ENCODE data around the gene FOCAD. TPM values are rescaled to one million over a fixed set of nuclear protein-coding genes. Genes with fewer than 3 reads are reported as not detected.

Gene FOCAD
- total RNA-seq, 1 experiment from 2014 or later, result 42.7 TPM

GRCh38 chr9:20725675-20726074 lies 41.6 kb downstream of the FOCAD start:
- Histone ChIP-seq H3K4me3 (ENCODE audit: low read depth, low read length, poor library complexity, severe bottlenecking) (no peak overlapping the region), H3K4me1 (ENCODE audit: insufficient read depth, low read length, poor library complexity, severe bottlenecking) (peaks cover 47% of the 10 kb centered on the region), H3K27ac (ENCODE audit: low read depth, low read length, poor library complexity, severe bottlenecking) (peak overlapping the region; percentile 52), H3K9me3 (ENCODE audit: low read depth, low read length, poor library complexity, severe bottlenecking) (no peaks in the 10 kb centered on the region), H3K36me3 (ENCODE audit: insufficient read depth, low read length, poor library complexity, severe bottlenecking) (peaks cover 17% of the 10 kb centered on the region), H3K27me3 (replicated peaks; ENCODE audit: insufficient read depth, low read depth, low read length, poor library complexity) (no peaks in the 10 kb centered on the region)
- intact Hi-C loops (cut with micrococcal nuclease; ENCODE audit: unreplicated experiment), result no loop called here
- no peak for DNase-seq (ENCODE audit: low spot score)
- ChIA-PET POLR2A (ENCODE audit: low non-redundant PET) (no interaction called here), CTCF (no interaction called here)
- no TSS peak for BruUV-seq (replicated peaks)
- TF ChIP-seq CTCF (conservative IDR thresholded peaks at IDR 0.05; ENCODE audit: low read depth, low read length) (no peak), EZH2 (IDR thresholded peaks at IDR 0.05; ENCODE audit: borderline replicate concordance, low read depth, low read length, poor library complexity, severe bottlenecking) (no peak)

DNA sequence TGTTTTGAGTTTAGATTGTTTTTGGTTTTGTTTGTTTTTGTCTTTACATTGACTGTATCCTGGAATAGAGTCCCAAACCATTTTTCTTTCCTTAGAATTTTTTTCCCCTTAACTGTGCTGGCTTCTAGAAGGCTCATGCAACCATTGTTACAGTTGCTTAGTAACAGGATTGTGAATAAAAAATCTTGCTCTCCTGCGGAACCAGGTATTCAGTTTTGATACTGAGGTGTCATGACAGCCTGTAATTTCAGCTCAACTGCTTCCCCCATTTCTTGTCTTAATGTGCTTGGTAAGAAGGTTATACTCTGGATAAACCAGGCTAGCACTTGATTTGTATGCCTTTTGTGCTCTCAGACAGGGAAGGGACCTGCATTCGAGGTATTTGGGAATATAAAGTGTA lies 42.1 kb downstream of the FOCAD start:
- POLR2A ChIA-PET (ENCODE audit: low non-redundant PET), result no interaction called here
- intact Hi-C loops (cut with micrococcal nuclease; ENCODE audit: unreplicated experiment), result no loop called here

GRCh38 chr9:20728493-20729220 lies 44.6 kb downstream of the FOCAD start:
- H3K27ac ChIP-seq (ENCODE audit: low read depth, low read length, poor library complexity, severe bottlenecking), result peak overlapping the region; percentile 66
- peak; percentile 82 for DNase-seq (ENCODE audit: low spot score)
- H3K9me3 ChIP-seq (ENCODE audit: low read depth, low read length, poor library complexity, severe bottlenecking), result no peaks in the 10 kb centered on the region
- no TSS peak for BruUV-seq (replicated peaks)
- no peak for TF ChIP-seq CTCF (conservative IDR thresholded peaks at IDR 0.05; ENCODE audit: low read depth, low read length)
- no peak for TF ChIP-seq EZH2 (IDR thresholded peaks at IDR 0.05; ENCODE audit: borderline replicate concordance, low read depth, low read length, poor library complexity, severe bottlenecking)
- H3K36me3 ChIP-seq (ENCODE audit: insufficient read depth, low read length, poor library complexity, severe bottlenecking), result peaks cover 7% of the 10 kb centered on the region
- ChIA-PET CTCF (no interaction called here), POLR2A (ENCODE audit: low non-redundant PET) (interaction anchor here (0.7 kb wide), 1 partner anchor 607 kb away, joined by 4 read pairs; no protein-coding TSS in a partner anchor)
- H3K4me3 ChIP-seq (ENCODE audit: low read depth, low read length, poor library complexity, severe bottlenecking), result no peak overlapping the region
- no peaks in the 10 kb centered on the region for H3K27me3 ChIP-seq (replicated peaks; ENCODE audit: insufficient read depth, low read depth, low read length, poor library complexity)
- intact Hi-C loops (cut with micrococcal nuclease; ENCODE audit: unreplicated experiment), result no loop called here
- H3K4me1 ChIP-seq (ENCODE audit: insufficient read depth, low read length, poor library complexity, severe bottlenecking), result peaks cover 55% of the 10 kb centered on the region

More for the DNA sequence above, 42.1 kb downstream of the FOCAD start:
- BruUV-seq (replicated peaks), result no TSS peak
- H3K9me3 ChIP-seq (ENCODE audit: low read depth, low read length, poor library complexity, severe bottlenecking), result no peaks in the 10 kb centered on the region
- peak overlapping the region; percentile 52 for H3K27ac ChIP-seq (ENCODE audit: low read depth, low read length, poor library complexity, severe bottlenecking)
- H3K4me3 ChIP-seq (ENCODE audit: low read depth, low read length, poor library complexity, severe bottlenecking), result no peak overlapping the region
- CTCF ChIA-PET, result no interaction called here
- no peak for DNase-seq (ENCODE audit: low spot score)
- peaks cover 12% of the 10 kb centered on the region for H3K36me3 ChIP-seq (ENCODE audit: insufficient read depth, low read length, poor library complexity, severe bottlenecking)
- no peaks in the 10 kb centered on the region for H3K27me3 ChIP-seq (replicated peaks; ENCODE audit: insufficient read depth, low read depth, low read length, poor library complexity)
- TF ChIP-seq EZH2 (IDR thresholded peaks at IDR 0.05; ENCODE audit: borderline replicate concordance, low read depth, low read length, poor library complexity, severe bottlenecking) (no peak), CTCF (conservative IDR thresholded peaks at IDR 0.05; ENCODE audit: low read depth, low read length) (no peak)
- peaks cover 47% of the 10 kb centered on the region for H3K4me1 ChIP-seq (ENCODE audit: insufficient read depth, low read length, poor library complexity, severe bottlenecking)
